Frontal cortex (tissue), 4 donors: ENCODE data around the gene GASK1A. TPM values are rescaled to one million over a fixed set of nuclear protein-coding genes. Genes with fewer than 3 reads are reported as not detected.

Experiments used
- DNase-seq, 2 donors: peaks; one replicate each; pipeline ENCODE4 v3.0.0; 2012; ENCODE audit warnings: low spot score in 2 of 2
- FAIRE-seq: peaks from 2 replicates; lab custom pipeline; 2012; peaks lifted over from hg19 to GRCh38; lab: Jason Lieb, UNC
- total RNA-seq: library from RNA; depleted of rRNA; stranded (reverse); fragments of >200 nt; gene quantifications from one replicate; pipeline ENCODE4 v1.2.3, GENCODE V29; 2014
- donor health status: control.
- donor health status: control.
- donor health status: control.

The GASK1A gene
- total RNA-seq, 1 donor from 2014 or later: 4.5 TPM

DNA sequence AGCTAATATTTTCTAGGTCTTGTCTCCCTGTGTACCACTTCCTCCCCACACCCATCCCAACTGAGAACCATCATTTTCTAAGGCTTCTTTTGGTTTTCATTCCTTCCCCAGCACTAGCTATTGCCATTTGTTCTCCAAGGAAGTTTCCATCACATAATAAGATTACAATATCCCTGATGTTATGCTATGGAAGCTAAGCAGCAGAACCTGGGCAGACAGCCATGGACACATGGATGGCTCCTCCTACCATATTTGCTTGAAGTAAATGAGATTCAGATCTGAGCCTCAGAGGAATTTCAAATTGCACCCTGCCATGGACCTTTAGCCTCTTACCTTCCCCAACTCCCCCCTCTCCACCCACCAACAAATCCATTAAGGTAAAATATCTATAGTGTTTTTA is 31.5 kb downstream of the GASK1A start:
- no peak for FAIRE-seq
- no peak for DNase-seq

DNA sequence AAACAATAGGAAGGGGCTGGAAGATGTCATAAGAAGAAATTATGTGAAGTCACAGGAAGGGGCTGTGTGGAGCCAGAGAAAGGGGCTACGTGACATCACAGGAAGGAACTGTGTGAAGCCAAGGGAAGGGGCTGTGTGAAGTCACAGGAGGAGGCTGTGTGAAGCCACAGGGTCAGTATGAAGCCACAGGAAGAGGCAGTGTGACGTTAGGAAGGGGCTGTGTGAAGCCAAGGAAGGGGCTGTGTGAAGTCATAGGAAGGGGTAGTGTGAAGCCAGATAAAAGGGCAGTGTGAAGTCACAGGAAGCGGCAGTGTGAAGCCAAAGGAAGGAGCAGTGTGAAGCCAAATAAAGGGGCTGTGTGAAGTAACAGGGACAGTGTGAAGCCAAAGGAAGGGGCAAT is 32.5 kb downstream of the GASK1A start:
- FAIRE-seq: no peak
- no peak for DNase-seq

DNA sequence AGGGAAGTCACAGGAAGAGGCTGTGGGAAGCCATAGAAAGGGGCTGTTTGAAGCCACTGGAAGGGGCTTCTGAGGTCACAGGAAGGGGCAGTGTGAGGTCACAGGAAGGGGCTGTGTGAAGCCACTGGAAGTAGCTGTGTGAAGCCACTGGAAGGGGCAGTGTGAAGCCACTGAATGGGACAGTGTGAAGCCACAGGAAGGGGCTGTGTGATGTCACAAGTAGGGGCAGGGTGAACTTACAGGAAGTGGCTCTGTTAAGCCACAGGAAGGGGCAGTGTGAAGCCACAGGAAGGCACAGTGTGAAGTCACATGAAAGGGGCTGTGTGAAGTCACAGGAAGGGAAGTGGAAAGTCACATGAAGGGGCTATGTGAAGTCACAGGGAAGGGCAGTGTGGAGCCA is 33.1 kb downstream of the GASK1A start:
- no peak for FAIRE-seq

DNA sequence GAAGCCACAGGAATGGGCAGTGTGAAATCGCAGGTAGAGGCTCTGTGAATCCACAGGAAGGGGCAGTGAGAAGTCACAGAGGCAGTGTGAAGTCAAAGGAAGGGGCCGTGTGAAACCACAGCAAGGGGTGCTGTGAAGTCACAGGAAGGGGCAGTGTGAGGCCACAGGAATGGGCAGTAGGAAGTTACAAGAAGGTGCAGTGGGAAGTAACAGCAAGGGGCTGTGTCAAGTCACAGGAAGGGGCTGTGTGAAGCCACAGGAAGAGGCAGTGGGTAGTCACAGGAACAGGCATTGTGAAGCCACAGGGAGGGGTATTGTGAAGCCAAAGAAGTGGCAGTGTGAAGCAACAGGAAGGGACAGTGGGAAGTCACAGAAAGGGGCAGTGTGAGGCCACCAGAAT is 34.1 kb downstream of the GASK1A start:
- DNase-seq (no peak), FAIRE-seq (no peak)

More for the DNA sequence above, 33.1 kb downstream of the GASK1A start:
- DNase-seq: no peak

DNA sequence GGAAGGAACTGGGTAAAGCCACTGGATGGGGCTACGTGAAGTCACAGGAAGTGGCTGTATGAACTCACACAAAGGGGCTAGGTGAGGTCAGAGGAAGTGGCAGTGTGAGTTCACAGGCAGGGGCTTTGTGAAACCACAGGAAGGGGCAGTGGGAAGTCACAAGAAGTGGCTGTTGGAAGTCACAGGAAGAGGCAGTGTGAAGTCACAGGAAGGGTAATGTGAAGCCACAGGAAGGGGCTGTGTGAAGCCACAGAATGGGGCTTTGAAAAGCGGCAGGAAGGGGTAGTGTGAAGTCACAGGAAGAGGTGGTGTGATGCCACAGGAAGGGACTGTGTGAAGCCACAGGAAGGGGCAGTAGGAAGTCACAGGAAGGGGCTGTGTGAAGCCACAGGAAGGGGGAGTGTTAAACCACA is 34.6 kb downstream of the GASK1A start:
- DNase-seq (no peak), FAIRE-seq (no peak)

DNA sequence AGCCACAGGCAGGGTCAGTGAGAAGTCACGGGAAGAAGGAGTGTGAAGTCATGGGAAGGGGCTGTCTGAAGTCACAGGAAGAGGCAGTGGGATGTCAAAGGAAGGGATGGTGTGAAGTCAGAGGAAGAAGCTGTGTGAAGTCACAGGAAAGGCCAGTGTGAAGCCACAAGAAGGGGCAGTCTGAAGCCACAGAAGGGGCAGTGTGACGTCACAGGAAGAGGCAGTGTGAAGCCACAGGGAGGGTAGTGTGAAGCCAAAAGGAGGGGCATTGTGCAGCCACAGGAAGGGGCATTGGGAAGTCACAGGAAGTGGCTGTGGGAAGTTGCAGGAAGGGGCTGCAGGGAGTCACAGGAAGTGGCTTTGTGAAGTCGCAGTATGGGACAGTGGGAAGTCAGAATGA is 35.1 kb downstream of the GASK1A start:
- FAIRE-seq (no peak), DNase-seq (no peak)

DNA sequence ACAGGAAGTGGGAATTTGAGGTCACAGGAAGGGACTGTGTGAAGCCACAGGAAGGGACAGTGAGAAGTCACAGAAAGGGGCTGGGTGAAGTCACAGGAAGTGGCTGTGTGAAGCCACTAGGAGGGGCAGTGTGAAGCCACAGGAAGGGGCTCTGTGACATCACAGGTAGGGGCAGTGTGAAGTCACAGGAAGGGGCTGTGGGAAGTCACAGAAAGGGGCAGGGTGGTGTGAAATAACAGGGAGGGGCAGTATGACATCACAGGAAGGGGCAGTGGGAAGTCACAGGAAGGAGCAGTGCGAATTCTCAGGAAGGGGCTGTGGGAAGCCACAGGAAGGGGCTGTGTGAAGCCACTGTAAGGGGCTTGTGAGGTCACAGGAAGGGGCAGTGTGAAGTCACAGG is 35.8 kb downstream of the GASK1A start:
- DNase-seq: no peak
- no peak for FAIRE-seq

DNA sequence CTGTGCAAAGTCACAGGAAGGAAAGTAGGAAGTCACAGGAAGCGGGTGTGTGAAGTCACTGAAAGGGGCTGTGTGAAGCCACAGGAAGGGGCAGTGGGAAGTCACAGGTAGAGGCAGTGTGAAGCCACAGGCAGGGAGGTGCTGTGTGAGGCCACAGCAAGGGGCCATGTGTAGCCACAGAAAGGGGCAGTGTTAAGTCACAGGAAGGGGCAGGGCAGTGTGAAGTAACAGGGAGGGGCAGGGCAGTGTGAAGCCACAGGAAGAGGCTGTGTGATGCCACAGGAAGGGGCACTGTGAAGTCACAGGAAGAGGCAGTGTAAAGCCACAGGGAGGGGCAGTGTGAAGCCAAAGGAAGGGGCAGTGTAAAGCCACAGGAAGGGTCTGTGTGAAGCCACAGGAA is 36.5 kb downstream of the GASK1A start:
- DNase-seq: no peak
- no peak for FAIRE-seq

DNA sequence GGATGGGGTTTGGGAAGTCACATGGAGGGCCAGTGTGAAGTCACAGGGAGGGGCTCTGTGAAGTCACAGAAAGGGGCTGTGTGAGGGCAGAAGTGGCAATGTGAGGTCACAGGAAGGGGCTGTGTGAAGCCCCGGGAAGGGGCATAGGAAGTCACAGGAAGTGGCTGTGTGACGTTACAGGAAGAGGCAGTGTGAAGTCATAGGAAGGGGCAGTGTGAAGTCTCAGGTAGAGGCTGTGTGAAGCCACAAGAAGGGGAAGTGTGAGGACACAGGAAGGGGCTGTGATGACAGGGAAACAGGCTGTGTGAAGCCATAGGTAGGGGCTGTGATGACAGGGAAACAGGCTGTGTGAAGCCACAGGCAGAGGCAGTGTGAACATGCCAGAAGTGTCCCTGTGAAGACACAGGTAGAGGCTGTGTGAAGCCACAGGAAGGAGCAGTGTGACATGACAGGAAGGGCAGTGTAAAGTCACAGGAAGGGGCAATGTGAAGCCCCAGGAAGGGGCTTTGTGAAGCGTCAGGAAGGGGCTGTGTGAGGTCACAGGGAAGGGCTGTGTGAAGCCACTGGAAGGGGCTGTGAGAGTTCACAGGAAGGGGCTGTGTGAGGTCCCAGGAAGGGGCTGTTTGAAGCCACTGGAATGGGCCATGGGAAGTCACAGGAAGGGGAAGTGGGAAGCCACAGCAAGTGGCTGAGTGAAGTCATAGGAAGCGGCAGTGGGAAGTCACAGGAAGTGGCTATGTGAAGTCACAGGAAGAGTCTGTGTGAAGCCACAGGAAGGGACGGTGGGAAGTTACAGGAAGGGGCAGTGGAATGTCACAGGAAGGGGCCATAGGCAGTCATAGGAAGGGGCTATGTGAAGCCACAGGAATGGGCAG is 37.1 kb downstream of the GASK1A start:
- DNase-seq (no peak), FAIRE-seq (no peak)

DNA sequence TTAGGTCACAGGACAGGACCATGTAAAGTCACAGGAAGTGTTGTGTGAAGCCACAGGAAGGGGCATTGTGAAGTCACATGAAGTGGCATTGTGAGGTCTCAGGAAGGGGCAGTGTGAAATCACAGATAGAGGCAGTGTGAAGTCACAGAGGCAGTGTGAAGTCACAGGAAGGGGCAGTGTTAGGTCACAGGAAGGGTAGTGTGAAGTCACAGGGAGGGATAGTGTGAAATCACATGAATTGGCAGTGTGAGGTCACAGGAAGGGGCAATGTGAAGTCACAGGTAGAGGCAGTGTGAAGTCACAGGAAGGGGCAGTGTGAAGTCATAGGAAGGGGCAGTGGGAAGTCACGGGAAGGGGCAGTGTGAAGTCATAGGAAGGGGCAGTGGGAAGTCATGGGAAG is 37.9 kb downstream of the GASK1A start:
- no peak for FAIRE-seq
- DNase-seq: no peak

DNA sequence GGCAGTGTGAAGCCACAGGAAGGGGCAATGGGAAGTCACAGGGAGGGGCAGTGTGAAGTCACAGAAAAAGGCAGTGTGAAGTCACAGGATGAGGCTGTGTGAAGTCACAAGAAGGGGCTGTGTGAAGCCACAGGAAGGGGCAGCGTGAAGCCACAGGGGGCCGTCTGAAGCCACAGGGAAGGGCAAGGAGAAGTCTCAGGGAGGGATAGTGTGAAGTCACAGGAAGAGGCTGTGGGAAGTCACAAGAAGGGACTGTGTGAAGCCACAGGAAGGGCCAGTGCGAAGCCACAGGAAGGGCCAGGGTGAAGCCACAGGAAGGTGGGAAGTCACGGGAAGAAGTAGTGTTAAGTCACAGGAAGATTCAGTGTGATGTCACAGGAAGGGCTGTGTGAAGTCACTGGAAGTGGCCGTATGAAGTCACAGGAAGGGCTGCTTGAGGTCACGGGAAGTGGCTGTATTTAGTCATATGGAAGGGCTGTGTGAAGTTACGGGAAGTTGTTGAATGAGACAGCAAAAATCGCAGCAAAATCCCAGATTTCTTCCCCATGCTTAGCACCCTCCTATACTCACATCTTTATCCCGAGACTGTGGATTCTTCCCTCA is 38.6 kb downstream of the GASK1A start:
- DNase-seq (no peak), FAIRE-seq (no peak)

DNA sequence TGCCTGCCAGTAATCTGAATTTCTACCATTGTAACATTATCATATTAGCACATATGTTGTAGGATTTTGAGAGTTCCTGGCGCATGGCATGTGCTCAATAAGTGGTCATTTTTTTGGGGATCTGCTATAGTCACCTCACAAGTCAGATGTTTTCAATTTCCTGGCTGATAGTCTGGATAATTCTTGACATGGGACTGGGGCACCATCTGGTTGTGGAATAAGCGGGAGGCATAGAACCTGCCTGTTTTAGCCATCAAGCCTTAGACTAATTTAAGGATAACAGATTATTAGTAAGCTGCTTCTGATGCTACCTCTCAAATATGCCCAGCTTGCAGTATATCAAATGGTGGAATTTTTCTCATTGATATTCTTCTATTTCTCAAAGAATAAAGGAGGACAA is 39.1 kb downstream of the GASK1A start:
- no peak for DNase-seq
- no peak for FAIRE-seq

DNA sequence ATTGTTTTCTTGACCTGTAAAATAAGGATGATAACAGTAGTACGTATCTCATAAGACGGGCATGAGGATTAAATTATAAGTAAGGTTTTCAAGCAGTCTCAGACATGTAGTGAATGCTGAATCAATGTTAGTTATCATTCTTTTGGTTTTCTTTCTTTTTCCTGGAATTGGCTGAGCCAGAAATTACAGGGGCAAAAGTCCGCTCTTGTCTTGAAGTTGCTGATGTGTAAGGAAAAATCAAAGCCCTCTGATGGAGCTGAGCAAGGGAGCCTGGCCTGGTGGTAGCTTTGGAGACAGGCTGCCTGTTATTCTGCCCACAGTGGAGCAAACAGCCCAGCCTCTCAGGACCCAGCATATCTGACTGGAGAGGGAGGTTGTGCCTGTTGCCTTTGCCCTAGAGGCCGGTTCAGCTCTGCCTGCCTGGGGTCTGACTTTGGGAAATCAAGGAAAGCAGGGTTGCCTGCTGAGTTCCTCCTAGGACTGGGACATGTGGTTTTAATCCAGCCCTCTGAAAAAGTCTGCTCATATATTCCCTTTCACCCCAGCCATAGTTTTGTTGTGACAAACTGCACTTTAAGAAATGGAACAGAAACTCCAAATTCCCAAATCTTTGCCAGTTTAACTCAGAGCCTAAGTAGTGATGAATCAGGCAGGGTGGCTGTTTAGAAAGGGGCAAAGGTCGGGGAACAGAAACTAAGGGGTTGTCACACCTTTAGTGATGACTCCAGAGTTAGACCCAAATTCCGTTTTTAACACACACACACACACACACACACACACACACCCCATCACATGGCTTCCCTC is 40.1 kb downstream of the GASK1A start:
- DNase-seq (no peak), FAIRE-seq (no peak)

DNA sequence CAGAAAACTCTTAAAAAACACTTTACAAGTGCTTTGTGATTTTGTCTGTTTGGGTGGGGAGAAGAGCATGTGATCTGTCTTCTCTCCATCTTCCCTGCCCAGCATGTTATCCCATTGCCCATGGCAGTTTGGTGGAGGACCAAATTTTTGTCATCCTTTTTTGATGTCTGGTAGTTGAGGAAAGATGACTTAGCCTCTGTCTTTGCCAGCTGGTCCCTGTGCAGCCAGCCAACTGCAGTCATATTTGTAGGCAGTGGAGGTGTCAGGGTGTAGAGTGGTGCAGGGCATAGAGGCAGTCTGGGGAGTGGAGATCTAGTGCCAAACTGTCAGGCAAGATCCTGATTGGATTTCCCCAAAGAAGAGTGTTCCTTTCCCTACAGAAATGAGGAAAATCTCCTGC is 40.7 kb downstream of the GASK1A start:
- no peak for DNase-seq
- FAIRE-seq: no peak

DNA sequence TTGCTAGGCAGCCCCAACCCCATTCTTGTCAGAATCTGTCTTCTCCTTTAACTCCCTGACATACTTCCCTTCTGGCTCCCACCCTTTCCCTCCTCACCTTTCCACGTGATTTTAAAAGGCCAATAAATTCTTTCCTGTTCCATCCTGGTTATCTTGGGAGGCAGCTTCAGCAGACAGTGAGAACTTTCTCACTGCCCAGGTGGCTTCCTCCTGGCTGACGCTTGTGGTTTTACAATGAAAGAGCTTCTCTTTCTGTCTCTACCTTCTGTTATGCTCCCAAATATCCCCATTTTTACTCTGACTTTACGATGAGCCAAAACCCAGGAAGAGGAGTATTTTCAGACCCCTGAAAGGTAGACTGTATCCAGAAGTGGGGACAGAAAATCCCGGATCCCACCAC is 42.1 kb downstream of the GASK1A start:
- FAIRE-seq (no peak), DNase-seq (no peak)

DNA sequence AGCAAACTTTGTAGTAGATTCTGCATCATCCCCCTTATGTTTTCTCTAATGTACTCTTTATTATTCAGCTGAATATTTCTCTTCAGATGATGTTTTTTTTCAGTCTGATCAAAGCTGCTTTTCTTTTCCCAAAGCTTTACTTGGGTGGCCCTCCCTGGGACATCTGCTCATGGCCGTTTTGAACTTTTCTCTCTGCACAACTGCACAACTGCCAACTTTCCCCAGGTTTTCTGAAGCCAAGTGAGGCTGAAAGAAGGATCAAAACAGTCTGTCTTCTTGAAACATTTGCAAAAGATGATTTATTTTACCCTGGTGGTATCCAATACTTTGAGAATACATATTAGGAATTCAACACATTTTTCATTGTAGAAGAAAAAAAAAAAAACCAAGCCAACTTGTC is 43.0 kb downstream of the GASK1A start:
- no peak for FAIRE-seq
- DNase-seq: no peak

DNA sequence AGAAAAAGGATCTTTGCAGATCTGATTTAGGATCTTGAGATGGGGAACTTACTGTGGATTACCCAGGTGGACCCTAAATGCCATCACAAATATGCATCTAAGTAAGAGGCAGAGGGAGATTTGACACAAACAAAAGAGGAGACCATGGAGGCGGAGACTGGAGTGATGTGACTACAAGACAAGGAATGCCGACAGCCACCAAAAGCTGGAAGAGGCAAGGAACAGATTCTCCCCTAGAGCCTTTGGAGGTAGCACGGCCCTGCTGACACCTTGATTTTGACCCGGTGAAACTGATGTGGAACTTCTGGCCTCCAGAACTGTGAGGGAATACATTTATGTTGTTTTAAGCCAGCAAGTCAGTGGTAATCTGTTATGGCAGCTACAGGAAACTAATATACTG is 44.0 kb downstream of the GASK1A start:
- FAIRE-seq (no peak), DNase-seq (no peak)

DNA sequence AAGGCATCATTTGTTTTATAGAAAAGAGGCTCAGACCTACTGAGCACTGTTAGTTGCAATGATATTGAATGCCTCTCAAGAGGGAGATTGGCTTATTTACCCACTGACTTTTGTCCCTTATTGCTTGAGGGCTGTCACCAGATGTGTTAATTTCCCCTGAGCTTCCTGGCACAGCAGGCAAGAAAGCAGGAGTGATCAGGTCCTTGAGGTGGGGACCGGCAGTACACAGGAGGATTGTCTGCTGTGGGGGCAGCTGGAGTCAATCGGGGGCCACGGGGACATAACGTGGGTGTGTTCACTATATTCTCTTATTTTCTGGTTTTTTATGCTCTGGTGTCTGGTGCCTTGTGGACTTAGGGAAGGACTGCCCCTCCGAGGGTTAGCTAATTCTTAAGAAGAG is 44.6 kb downstream of the GASK1A start:
- no peak for FAIRE-seq
- DNase-seq: no peak

DNA sequence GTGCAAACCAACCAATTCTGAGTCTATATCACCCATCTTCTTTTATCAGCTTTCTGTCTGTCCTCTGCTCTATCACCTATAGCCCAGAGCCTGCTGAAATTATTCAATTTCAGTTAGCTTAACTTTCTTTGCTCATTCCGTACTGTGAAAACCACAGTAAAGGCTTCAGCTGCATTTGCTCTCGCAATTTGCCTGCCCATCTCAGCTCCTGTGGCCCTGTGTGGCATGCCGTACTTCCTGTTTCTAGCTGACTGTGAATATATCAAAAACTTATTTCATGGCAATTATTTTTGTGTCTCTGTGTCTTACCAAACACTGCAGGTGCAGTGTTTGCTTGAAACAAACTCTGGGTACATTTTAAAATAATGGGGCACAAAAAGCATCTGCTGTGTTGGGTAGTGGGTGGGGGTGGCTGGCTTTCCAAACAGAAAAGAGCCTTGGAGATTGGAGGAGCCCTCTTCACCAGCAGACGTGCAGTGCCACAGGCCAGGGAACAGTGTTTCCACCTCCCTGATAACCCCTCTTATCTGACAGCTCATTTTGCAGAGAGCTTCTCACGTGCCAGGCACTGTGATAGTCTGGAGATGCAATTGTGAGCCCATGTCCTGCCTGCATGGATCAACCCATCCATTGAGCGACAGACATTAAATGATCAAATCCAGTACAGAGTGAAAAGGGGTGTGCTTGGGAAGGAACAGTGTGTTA is 45.2 kb downstream of the GASK1A start:
- DNase-seq (no peak), FAIRE-seq (no peak)

DNA sequence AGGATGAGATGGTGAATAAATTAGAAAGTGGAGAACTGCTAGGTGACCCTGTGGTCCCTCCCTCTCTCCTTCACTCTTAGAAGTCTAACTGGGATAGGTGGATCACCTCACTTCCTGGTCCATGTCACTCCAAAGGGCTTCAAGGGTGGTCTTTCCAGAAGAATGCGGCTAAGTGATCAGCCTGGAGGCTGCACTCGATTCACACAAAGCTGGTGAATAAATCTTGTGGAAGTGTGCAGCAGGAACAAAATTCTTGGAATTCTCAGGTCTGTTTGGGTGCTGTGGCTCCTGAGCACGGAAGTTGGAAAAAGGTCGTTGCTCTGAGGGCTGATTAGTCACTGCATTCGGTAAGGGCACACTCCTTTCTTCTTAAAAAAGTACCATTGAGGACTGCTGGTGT is 46.3 kb downstream of the GASK1A start:
- FAIRE-seq: no peak

More for the DNA sequence above, 46.3 kb downstream of the GASK1A start:
- DNase-seq: no peak
